H1 (cell line): Measurements from ENCODE around the gene SIAH3. TPM values are rescaled to one million over a fixed set of nuclear protein-coding genes. Genes with fewer than 3 reads are reported as not detected.

ENCODE experiments used
- CTCF ChIA-PET: fragments of 300-600 bp; sonication (Branson Sonifier 250); formaldehyde crosslinking; loops from one replicate; lab custom pipeline; 2021; ENCODE audit not compliant: partially characterized antibody; lab: Charles Lee
- POLR2A ChIA-PET: fragments of 300-600 bp; sonication (Branson Sonifier 250); formaldehyde crosslinking; loops from one replicate; lab custom pipeline; 2021; ENCODE audit warnings: inconsistent platforms; ENCODE audit not compliant: partially characterized antibody; lab: Charles Lee
- DNase-seq, 2 experiments: peaks; one replicate each; pipeline versions ENCODE4 v3.0.0 to v3.0.0-alpha.2; 2010 to 2022; ENCODE audit warnings: low spot score in 2 of 2, low read depth in 1 of 2, mixed read lengths in 1 of 2
- FAIRE-seq: peaks from 2 replicates; lab custom pipeline; 2011; peaks lifted over from hg19 to GRCh38; lab: Jason Lieb, UNC
- H2AFZ ChIP-seq: 2 replicates; pipeline ENCODE4 v1.8.1; 2012; ENCODE audit warnings: low read length, inconsistent platforms
- H2AK5ac ChIP-seq: 2 replicates; pipeline ENCODE4 v1.6.1; 2013; ENCODE audit warnings: low read depth, low read length
- H2BK120ac ChIP-seq: replicated peaks from 2 replicates; pipeline ENCODE3; 2013; ENCODE audit warnings: low read depth, low read length, inconsistent platforms
- H2BK12ac ChIP-seq: 2 replicates; pipeline ENCODE4 v1.6.1; 2013; ENCODE audit warnings: low read depth, low read length
- H2BK15ac ChIP-seq: 2 replicates; pipeline ENCODE4 v1.6.1; 2013; ENCODE audit warnings: low read length
- H2BK20ac ChIP-seq: 2 replicates; pipeline ENCODE4 v1.6.1; 2013; ENCODE audit warnings: low read length
- H2BK5ac ChIP-seq: 2 replicates; pipeline ENCODE4 v1.6.1; 2013; ENCODE audit warnings: low read depth, low read length
- H3K14ac ChIP-seq: 2 replicates; pipeline ENCODE4 v1.6.1; 2013; ENCODE audit warnings: inconsistent platforms; ENCODE audit not compliant: insufficient read length
- H3K18ac ChIP-seq: 2 replicates; pipeline ENCODE4 v1.6.1; 2013; ENCODE audit warnings: low read length; ENCODE audit errors: extremely low read depth
- H3K23ac ChIP-seq: 2 replicates; pipeline ENCODE4 v1.6.1; 2013; ENCODE audit warnings: inconsistent platforms; ENCODE audit not compliant: insufficient read length
- H3K23me2 ChIP-seq: 2 replicates; pipeline ENCODE4 v1.6.1; 2013; ENCODE audit warnings: low read depth, low read length
- H3K27ac ChIP-seq: 2 replicates; pipeline ENCODE4 v1.6.1; 2011; ENCODE audit warnings: low read depth, low read length, inconsistent platforms
- H3K27me3 ChIP-seq, 4 experiments: replicated peaks in 1 of 4; 1 replicate in 1 of 4; 2 replicates in 3 of 4; pipeline versions ENCODE4 v1.6.1 to v1.8.1; 2011 to 2013; ENCODE audit warnings: low read length in 3 of 4, mild to moderate bottlenecking in 3 of 4, inconsistent platforms in 2 of 4, mixed read lengths in 2 of 4, moderate library complexity in 1 of 4; ENCODE audit not compliant: control insufficient read depth in 3 of 4, insufficient read depth in 3 of 4; ENCODE audit errors: extremely low read depth in 1 of 4
- H3K36me3 ChIP-seq, 4 experiments: 2 replicates each; pipeline versions ENCODE4 v1.6.1 to v1.8.1; 2011 to 2013; ENCODE audit warnings: mild to moderate bottlenecking in 4 of 4, low read length in 3 of 4, moderate library complexity in 2 of 4, control low read depth in 1 of 4, inconsistent platforms in 1 of 4; ENCODE audit not compliant: insufficient read depth in 4 of 4, control insufficient read depth in 2 of 4
- H3K4ac ChIP-seq: replicated peaks from 2 replicates; pipeline ENCODE3; 2013; ENCODE audit warnings: low read length, low read depth, mixed read lengths, inconsistent platforms; ENCODE audit not compliant: insufficient read length
- H3K4me1 ChIP-seq, 4 experiments: replicated peaks in 1 of 4; 1 replicate in 1 of 4; 2 replicates in 3 of 4; pipeline versions ENCODE4 v1.6.1 to v1.8.1; 2011 to 2013; ENCODE audit warnings: low read length in 3 of 4, inconsistent platforms in 2 of 4, mixed read lengths in 1 of 4; ENCODE audit not compliant: insufficient read depth in 4 of 4, control insufficient read depth in 3 of 4
- H3K4me2 ChIP-seq, 2 experiments: 2 replicates each; pipeline versions ENCODE4 v1.6.1 to v1.8.1; 2011 to 2013; ENCODE audit warnings: low read depth in 2 of 2, low read length in 2 of 2, control low read depth in 1 of 2, inconsistent platforms in 1 of 2, mild to moderate bottlenecking in 1 of 2; ENCODE audit not compliant: insufficient read depth in 1 of 2
- H3K4me3 ChIP-seq, 4 experiments: fragments of 200-600, 300-600 bp in 1 of 4; sonication (generic), shearing (Covaris generic), sonication (Bioruptor Twin) in 1 of 4; 2 replicates each; pipeline versions ENCODE4 v1.5.1 to v1.8.1; 2011 to 2016; ENCODE audit warnings: low read length in 4 of 4, low read depth in 3 of 4, control low read depth in 2 of 4, inconsistent platforms in 2 of 4, mild to moderate bottlenecking in 2 of 4, mixed read lengths in 1 of 4, moderate library complexity in 1 of 4; ENCODE audit not compliant: insufficient read depth in 2 of 4; ENCODE audit errors: extremely low read depth in 1 of 4
- H3K56ac ChIP-seq: replicated peaks from 2 replicates; pipeline ENCODE3; 2013; ENCODE audit warnings: low read depth, mild to moderate bottlenecking, mixed read lengths, low read length, inconsistent platforms; ENCODE audit not compliant: insufficient read length
- H3K79me1 ChIP-seq: 2 replicates; pipeline ENCODE4 v1.6.1; 2013; ENCODE audit warnings: low read depth, low read length, control low read depth
- H3K79me2 ChIP-seq, 2 experiments: 2 replicates each; pipeline versions ENCODE4 v1.6.1 to v1.8.1; 2012 to 2013; ENCODE audit warnings: low read length in 2 of 2, mild to moderate bottlenecking in 2 of 2, inconsistent platforms in 1 of 2; ENCODE audit not compliant: insufficient read depth in 2 of 2, control insufficient read depth in 1 of 2
- H3K9ac ChIP-seq, 4 experiments: replicated peaks in 1 of 4; 1 replicate in 1 of 4; 2 replicates in 3 of 4; pipeline versions ENCODE4 v1.6.1 to v1.8.1; 2011 to 2013; ENCODE audit warnings: low read depth in 3 of 4, low read length in 3 of 4, control low read depth in 2 of 4, mild to moderate bottlenecking in 2 of 4, moderate library complexity in 2 of 4, inconsistent platforms in 1 of 4; ENCODE audit errors: extremely low read depth in 1 of 4
- H3K9me3 ChIP-seq, 2 experiments: 2 replicates each; pipeline versions ENCODE4 v1.6.1 to v1.8.1; 2012 to 2013; ENCODE audit warnings: mild to moderate bottlenecking in 2 of 2, moderate library complexity in 2 of 2, control low read depth in 1 of 2, inconsistent platforms in 1 of 2, low read depth in 1 of 2, low read length in 1 of 2, mixed read lengths in 1 of 2; ENCODE audit not compliant: insufficient read depth in 2 of 2
- H4K20me1 ChIP-seq, 2 experiments: replicated peaks in 1 of 2; 2 replicates each; pipeline versions ENCODE3 to v1.8.1; 2011 to 2013; ENCODE audit warnings: inconsistent platforms in 2 of 2, low read length in 2 of 2, mild to moderate bottlenecking in 1 of 2; ENCODE audit not compliant: insufficient read depth in 2 of 2, control insufficient read depth in 1 of 2
- H4K5ac ChIP-seq: 2 replicates; pipeline ENCODE4 v1.6.1; 2013; ENCODE audit warnings: low read length, low read depth, mixed read lengths, inconsistent platforms; ENCODE audit not compliant: insufficient read length
- H4K8ac ChIP-seq: 2 replicates; pipeline ENCODE4 v1.8.0; 2013; ENCODE audit warnings: mild to moderate bottlenecking, moderate library complexity, low read length, inconsistent platforms; ENCODE audit not compliant: insufficient read depth; ENCODE audit errors: extremely low read depth
- H4K91ac ChIP-seq: replicated peaks from 2 replicates; pipeline ENCODE3; 2013; ENCODE audit warnings: low read length, mixed read lengths, inconsistent platforms; ENCODE audit not compliant: insufficient read length
- EZH2 ChIP-seq: fragments of 200-600 bp; sonication (generic); IDR thresholded peaks from 2 replicates; pipeline ENCODE4 v1.7.1; 2012; ENCODE audit warnings: low read depth, mild to moderate bottlenecking, moderate library complexity, low read length, inconsistent platforms; ENCODE audit not compliant: severe bottlenecking
- GTF2F1 ChIP-seq: IDR thresholded peaks from 2 replicates; pipeline ENCODE4 v1.6.1; 2012; ENCODE audit warnings: low read depth, low read length, improper control_type of control experiment, borderline replicate concordance
- NRF1 ChIP-seq: IDR thresholded peaks from 2 replicates; pipeline ENCODE4 v1.6.1; 2011; ENCODE audit warnings: mild to moderate bottlenecking, low read depth, low read length, improper control_type of control experiment
- RNF2 ChIP-seq: fragments of 200-900, 300-1000 bp; sonication (generic); IDR thresholded peaks from 2 replicates; pipeline ENCODE4 v1.7.1; 2016; ENCODE audit warnings: borderline replicate concordance, low read depth, mild to moderate bottlenecking, antibody characterized with exemption, low read length; ENCODE audit not compliant: poor library complexity, severe bottlenecking; ENCODE audit errors: missing control alignments
- SIN3A ChIP-seq, 2 experiments: IDR thresholded peaks in 1 of 2; conservative IDR thresholded peaks in 1 of 2; 2 replicates each; pipeline ENCODE4 v1.6.1; 2011 to 2012; ENCODE audit warnings: low read length in 2 of 2, improper control_type of control experiment in 1 of 2, low read depth in 1 of 2, mild to moderate bottlenecking in 1 of 2
- TAF7 ChIP-seq: optimal IDR thresholded peaks from 2 replicates; pipeline ENCODE3; 2011; ENCODE audit warnings: low read depth, mild to moderate bottlenecking, inconsistent platforms, low read length, moderate library complexity, borderline replicate concordance
- ZNF274 ChIP-seq: IDR thresholded peaks from 2 replicates; pipeline ENCODE4 v1.7.0; 2012; ENCODE audit warnings: low read length, borderline replicate concordance; ENCODE audit errors: extremely low read depth
- WGBS, 2 experiments: shearing (Covaris generic) in 1 of 2; methylation state at CpG; one replicate each; pipeline versions ENCODE4 v1.1.6 to v1.1.7; 2013 to 2015; ENCODE audit warnings: low lambda C conversion rate in 2 of 2, mixed read lengths in 2 of 2, inconsistent platforms in 1 of 2, low coverage in 1 of 2, missing lambda C conversion rate in 1 of 2; ENCODE audit not compliant: insufficient replicate concordance in 2 of 2, insufficient coverage in 1 of 2, insufficient read length in 1 of 2; ENCODE audit errors: extremely low coverage in 1 of 2, missing lambda C conversion rate in 1 of 2; 5-methylcytosine and 5-hydroxymethylcytosine counted together
- polyA plus RNA-seq, 7 experiments: library from polyadenylated mRNA; depleted of rRNA in 3 of 7; stranded (reverse) in 5 of 7; unstranded in 2 of 7; fragments of >200 nt in 5 of 7; fragments of 200-250 nt in 2 of 7; gene quantifications; 1 replicate in 5 of 7; 2 replicates in 1 of 7; 4 replicates in 1 of 7; pipeline versions ENCODE4 v1.2.1 to v1.2.3, GENCODE V29; 2011 to 2013; ENCODE audit warnings: missing spikeins in 2 of 7, mixed read lengths in 2 of 7
- total RNA-seq: library from RNA; stranded (reverse); fragmentation: NEBNext Ultra II Directional; extraction: Animal tissue kit (Norgen Biotek cat#: 25700); gene quantifications from 2 replicates; pipeline ENCODE4 v1.2.1, GENCODE V29; 2021

The SIAH3 gene
- total and polyA plus RNA-seq, 2 of the 8 experiments (the other 6 are each of a cell fraction or from before 2014, with no cell fraction given): 0.15 to 0.17 TPM

GRCh38 chr13:45895881-45896280 lies 44.3 kb upstream of the SIAH3 start:
- H4K5ac ChIP-seq: no peak overlapping the region
- no peak overlapping the region for H4K91ac ChIP-seq
- H4K20me1 ChIP-seq: no peaks in the 10 kb centered on the region
- no peak overlapping the region for H2AFZ ChIP-seq
- no peaks in the 10 kb centered on the region for H3K27me3 ChIP-seq
- no peak overlapping the region for H2AK5ac ChIP-seq
- H2BK12ac ChIP-seq: no peak overlapping the region
- no peak for FAIRE-seq
- no peaks in the 10 kb centered on the region for H3K79me1 ChIP-seq
- 66% methylated on average over 2 of the region's 2 CpGs; no CpG with 5 or more reads in 1 of the 2 experiments for WGBS, 2 experiments
- POLR2A ChIA-PET: no interaction called here
- no peak overlapping the region for H3K4me3 ChIP-seq
- no peak overlapping the region for H2BK15ac ChIP-seq
- no peak overlapping the region for H3K27ac ChIP-seq
- no peak for TF ChIP-seq TAF7
- TF ChIP-seq ZNF274: no peak
- no peak for TF ChIP-seq GTF2F1
- no peak for TF ChIP-seq RNF2
- no peak for TF ChIP-seq NRF1
- no peak for TF ChIP-seq EZH2
- TF ChIP-seq SIN3A (conservative IDR thresholded peaks at IDR 0.05 in 1 of 2, IDR thresholded peaks at IDR 0.05 in 1 of 2; ENCODE audit: low read depth in 1 of 2, low read length in 2 of 2): no peak
- no peak for DNase-seq
- no peaks in the 10 kb centered on the region for H3K9me3 ChIP-seq
- no peak overlapping the region for H2BK20ac ChIP-seq
- no peak overlapping the region for H3K4ac ChIP-seq
- H3K23me2 ChIP-seq: no peaks in the 10 kb centered on the region; the same call in 1 of the 2 replicates
- no peak overlapping the region for H2BK5ac ChIP-seq
- H3K56ac ChIP-seq: no peak overlapping the region
- H3K23ac ChIP-seq: no peak overlapping the region
- no peak overlapping the region; the same call in 1 of the 2 replicates for H4K8ac ChIP-seq
- CTCF ChIA-PET: interaction anchor here (1.0 to 2.0 kb wide), 4 partner anchors 10 to 95 kb away, joined by 3 to 5 read pairs (median 4); no protein-coding TSS in a partner anchor
- H3K9ac ChIP-seq: no peak overlapping the region
- no peak overlapping the region for H2BK120ac ChIP-seq
- no peaks in the 10 kb centered on the region for H3K4me1 ChIP-seq
- H3K79me2 ChIP-seq: no peaks in the 10 kb centered on the region
- no peak overlapping the region for H3K18ac ChIP-seq
- no peak overlapping the region for H3K14ac ChIP-seq
- H3K4me2 ChIP-seq: no peak overlapping the region
- no peaks in the 10 kb centered on the region for H3K36me3 ChIP-seq
